ENCODE results near the gene TTC28. TPM values are rescaled to one million over a fixed set of nuclear protein-coding genes. Genes with fewer than 3 reads are reported as not detected.
"Not testable (repeated sequence)": the region's sequence is repeated elsewhere in the genome, so short reads cannot be mapped to it uniquely, and the experiment has no call there.

Gene TTC28
- total and polyA plus RNA-seq, 10 of the 15 experiments (the other 5 are each of a cell fraction or from before 2014, with no cell fraction given) = 0.15 to 8.4 (median 1.4) TPM

- Histone ChIP-seq H3K36me3 (ENCODE audit: control insufficient read depth in 2 of 2, insufficient read depth in 2 of 2, low read length in 1 of 2) (no peaks in the 10 kb centered on the region), H3K9ac (ENCODE audit: control insufficient read depth, insufficient read depth, low read length) (no peak overlapping the region), H3K4me2 (ENCODE audit: control insufficient read depth, insufficient read depth) (no peak overlapping the region), H3K4me3 (no peak overlapping the region), H2AFZ (ENCODE audit: control insufficient read depth, low read depth, low read length) (no peak overlapping the region), H3K27me3 (replicated peaks in 1 of 2; ENCODE audit: control insufficient read depth in 2 of 2, insufficient read depth in 2 of 2, low read length in 1 of 2) (no peaks in the 10 kb centered on the region), H3K4me1 (ENCODE audit: control insufficient read depth, insufficient read depth, low read length) (no peaks in the 10 kb centered on the region), H3K79me2 (ENCODE audit: control insufficient read depth, insufficient read depth, low read length) (no peaks in the 10 kb centered on the region), H3K9me3 (replicated peaks; ENCODE audit: control insufficient read depth, insufficient read depth, low read length) (no peaks in the 10 kb centered on the region; the same call in 2 of the 3 replicates), H3K27ac (ENCODE audit: control insufficient read depth, insufficient read depth) (no peak overlapping the region), H4K20me1 (ENCODE audit: control insufficient read depth, insufficient read depth) (no peaks in the 10 kb centered on the region)
- ChIA-PET POLR2A (interaction anchor here (0.6 kb wide), 1 partner anchor 353 kb away, joined by 5 read pairs; no protein-coding TSS in a partner anchor), SMC1A (ENCODE audit: uncharacterized antibody, unreplicated experiment) (no interaction called here), CTCF (no interaction called here), RAD21 (ENCODE audit: unreplicated experiment) (no interaction called here)
- FAIRE-seq (no peak), ATAC-seq (no peak), DNase-seq (ENCODE audit: low read depth, low spot score) (no peak)
- in situ Hi-C loops (cut with MboI) (no loop called here), intact Hi-C loops (cut with micrococcal nuclease; ENCODE audit: unreplicated experiment) (no loop called here)
- TF ChIP-seq BACH1 (IDR thresholded peaks at IDR 0.05; ENCODE audit: borderline replicate concordance) (no peak), SMARCA5 (IDR thresholded peaks at IDR 0.05) (no peak), ZNF217 (IDR thresholded peaks at IDR 0.05) (no peak), CEBPB (IDR thresholded peaks at IDR 0.05; ENCODE audit: borderline replicate concordance in 1 of 2, low read depth in 2 of 2, low read length in 2 of 2) (no peak), NFYA (IDR thresholded peaks at IDR 0.05; ENCODE audit: borderline replicate concordance, low read depth, low read length) (no peak), RAD51 (IDR thresholded peaks at IDR 0.05) (no peak), SMAD5 (IDR thresholded peaks at IDR 0.05; ENCODE audit: low read depth) (no peak), TAF1 (IDR thresholded peaks at IDR 0.05; ENCODE audit: borderline replicate concordance, low read depth, low read length) (no peak), MXI1 (IDR thresholded peaks at IDR 0.05; ENCODE audit: low read depth, low read length) (no peak)
- 0% methylated on average over 1 of the region's 1 CpG for WGBS (ENCODE audit: insufficient coverage, insufficient replicate concordance, low lambda C conversion rate, missing lambda C conversion rate)
- BruUV-seq (replicated peaks) = no TSS peak
Measured at GRCh38 chr22:28464127-28464526, 215.5 kb downstream of the TTC28 start.

- RAD21 ChIA-PET (ENCODE audit: unreplicated experiment); H3K4me2 ChIP-seq (ENCODE audit: control insufficient read depth, insufficient read depth); H3K36me3 ChIP-seq (ENCODE audit: control insufficient read depth in 2 of 2, insufficient read depth in 2 of 2, low read length in 1 of 2); CTCF ChIA-PET; BruUV-seq (replicated peaks); DNase-seq (ENCODE audit: low read depth, low spot score); POLR2A ChIA-PET; ATAC-seq; H3K79me2 ChIP-seq (ENCODE audit: control insufficient read depth, insufficient read depth, low read length); SMC1A ChIA-PET (ENCODE audit: uncharacterized antibody, unreplicated experiment); intact Hi-C loops (cut with micrococcal nuclease; ENCODE audit: unreplicated experiment); H4K20me1 ChIP-seq (ENCODE audit: control insufficient read depth, insufficient read depth); H3K27ac ChIP-seq (ENCODE audit: control insufficient read depth, insufficient read depth); H3K9me3 ChIP-seq (replicated peaks; ENCODE audit: control insufficient read depth, insufficient read depth, low read length); H3K4me1 ChIP-seq (ENCODE audit: control insufficient read depth, insufficient read depth, low read length); H3K4me3 ChIP-seq; H2AFZ ChIP-seq (ENCODE audit: control insufficient read depth, low read depth, low read length); H3K9ac ChIP-seq (ENCODE audit: control insufficient read depth, insufficient read depth, low read length); in situ Hi-C loops (cut with MboI); H3K27me3 ChIP-seq (replicated peaks in 1 of 2; ENCODE audit: control insufficient read depth in 2 of 2, insufficient read depth in 2 of 2, low read length in 1 of 2): not testable (repeated sequence)
- peak; percentile 38 for FAIRE-seq
- 67% methylated on average over 1 of the region's 1 CpG for WGBS (ENCODE audit: insufficient coverage, insufficient replicate concordance, low lambda C conversion rate, missing lambda C conversion rate)
Measured at GRCh38 chr22:28463408-28463807, 216.2 kb downstream of the TTC28 start.

Data from GM12878 (cell line).